MM.1S (cell line): Measurements from ENCODE around the gene VLDLR.

Experiments
- DNase-seq: peaks from one replicate; pipeline ENCODE4 v3.0.0-alpha.2; 2015
- H2AFZ ChIP-seq: fragments of 300-600 bp; sonication (generic); 2 replicates; pipeline ENCODE4 v1.6.0; 2016; ENCODE audit warnings: antibody characterized with exemption, low read length
- H3F3A ChIP-seq: fragments of 300-600 bp; sonication (generic); 2 replicates; pipeline ENCODE4 v1.6.1; 2016; ENCODE audit warnings: mild to moderate bottlenecking, antibody characterized with exemption, low read length, moderate library complexity, mixed read lengths; ENCODE audit not compliant: insufficient read depth
- H3K27ac ChIP-seq: fragments of 300-600 bp; sonication (generic); 2 replicates; pipeline ENCODE4 v1.5.1; 2016; ENCODE audit warnings: mild to moderate bottlenecking, low read length
- H3K27me3 ChIP-seq: fragments of 300-600 bp; sonication (generic); replicated peaks from 2 replicates; pipeline ENCODE4 v1.6.0; 2016; ENCODE audit warnings: low read length; ENCODE audit not compliant: insufficient read depth
- H3K36me3 ChIP-seq: fragments of 300-600 bp; sonication (generic); replicated peaks from 2 replicates; pipeline ENCODE4 v1.6.1; 2016; ENCODE audit warnings: mild to moderate bottlenecking, low read length, mixed read lengths; ENCODE audit not compliant: insufficient read depth
- H3K4me1 ChIP-seq: fragments of 300-600 bp; sonication (generic); 2 replicates; pipeline ENCODE4 v1.6.1; 2016; ENCODE audit warnings: low read length, mixed read lengths
- H3K4me2 ChIP-seq: fragments of 300-600 bp; sonication (generic); 2 replicates; pipeline ENCODE4 v1.6.0; 2016; ENCODE audit warnings: low read depth, low read length
- H3K4me3 ChIP-seq: fragments of 300-600 bp; sonication (generic); 2 replicates; pipeline ENCODE4 v1.5.1; 2016; ENCODE audit warnings: low read length, mixed read lengths
- H3K79me2 ChIP-seq: fragments of 300-600 bp; sonication (generic); 2 replicates; pipeline ENCODE4 v1.6.1; 2016; ENCODE audit warnings: mixed run types, low read length, mixed read lengths
- H3K9ac ChIP-seq: fragments of 300-600 bp; sonication (generic); 2 replicates; pipeline ENCODE4 v1.6.1; 2016; ENCODE audit warnings: low read length, mixed read lengths
- H3K9me2 ChIP-seq: fragments of 300-600 bp; sonication (generic); replicated peaks from 2 replicates; pipeline ENCODE4 v1.6.1; 2016; ENCODE audit warnings: mild to moderate bottlenecking, low read length, mixed read lengths; ENCODE audit not compliant: insufficient read depth
- H3K9me3 ChIP-seq: fragments of 300-600 bp; sonication (generic); replicated peaks from 2 replicates; pipeline ENCODE4 v1.6.1; 2016; ENCODE audit warnings: mild to moderate bottlenecking, low read length, mixed read lengths; ENCODE audit not compliant: insufficient read depth
- H4K20me1 ChIP-seq: fragments of 300-600 bp; sonication (generic); 2 replicates; pipeline ENCODE4 v1.6.1; 2016; ENCODE audit warnings: mild to moderate bottlenecking, low read length, moderate library complexity, mixed read lengths; ENCODE audit not compliant: insufficient read depth
- EZH2 ChIP-seq: fragments of 300-600 bp; sonication (generic); optimal IDR thresholded peaks from 2 replicates; pipeline ENCODE3; 2017; ENCODE audit warnings: low read depth, mild to moderate bottlenecking, antibody characterized with exemption, low read length, mixed read lengths
- EZH2phosphoT487 ChIP-seq: fragments of 300-600 bp; sonication (generic); IDR thresholded peaks from 2 replicates; pipeline ENCODE4 v1.6.1; 2018; ENCODE audit warnings: antibody characterized with exemption, low read length
- TF ChIP-seq, protein P1 (sequence below): fragments of 300-600 bp; sonication (generic); IDR thresholded peaks from 2 replicates; pipeline ENCODE4 v1.5.1; 2016; ENCODE audit warnings: antibody characterized with exemption, low read length, mixed read lengths

The VLDLR gene

GRCh38 chr9:2620919-2621721 is 467 bp upstream of the VLDLR start:
- Histone ChIP-seq H3K27ac (no peak overlapping the region), H3K9me3 (no peaks in the 10 kb centered on the region), H2AFZ (peak overlapping the region; percentile 56), H3F3A (no peaks in the 10 kb centered on the region), H4K20me1 (no peaks in the 10 kb centered on the region), H3K4me1 (0 out of 2 replicates have a peak, but pooled peaks cover 4% of the 10 kb centered on the region), H3K4me2 (peak overlapping the region; percentile 81), H3K27me3 (no peaks in the 10 kb centered on the region), H3K9ac (no peak overlapping the region; the same call in 1 of the 2 replicates), H3K4me3 (peak overlapping the region; percentile 70; the same call in 1 of the 2 replicates), H3K36me3 (no peaks in the 10 kb centered on the region), H3K9me2 (no peaks in the 10 kb centered on the region), H3K79me2 (no peaks in the 10 kb centered on the region)
- peak; percentile 8 for DNase-seq
- no peak for TF ChIP-seq EZH2
- no peak for TF ChIP-seq EZH2phosphoT487
- TF ChIP-seq, protein P1, sequence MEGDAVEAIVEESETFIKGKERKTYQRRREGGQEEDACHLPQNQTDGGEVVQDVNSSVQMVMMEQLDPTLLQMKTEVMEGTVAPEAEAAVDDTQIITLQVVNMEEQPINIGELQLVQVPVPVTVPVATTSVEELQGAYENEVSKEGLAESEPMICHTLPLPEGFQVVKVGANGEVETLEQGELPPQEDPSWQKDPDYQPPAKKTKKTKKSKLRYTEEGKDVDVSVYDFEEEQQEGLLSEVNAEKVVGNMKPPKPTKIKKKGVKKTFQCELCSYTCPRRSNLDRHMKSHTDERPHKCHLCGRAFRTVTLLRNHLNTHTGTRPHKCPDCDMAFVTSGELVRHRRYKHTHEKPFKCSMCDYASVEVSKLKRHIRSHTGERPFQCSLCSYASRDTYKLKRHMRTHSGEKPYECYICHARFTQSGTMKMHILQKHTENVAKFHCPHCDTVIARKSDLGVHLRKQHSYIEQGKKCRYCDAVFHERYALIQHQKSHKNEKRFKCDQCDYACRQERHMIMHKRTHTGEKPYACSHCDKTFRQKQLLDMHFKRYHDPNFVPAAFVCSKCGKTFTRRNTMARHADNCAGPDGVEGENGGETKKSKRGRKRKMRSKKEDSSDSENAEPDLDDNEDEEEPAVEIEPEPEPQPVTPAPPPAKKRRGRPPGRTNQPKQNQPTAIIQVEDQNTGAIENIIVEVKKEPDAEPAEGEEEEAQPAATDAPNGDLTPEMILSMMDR: no peak

DNA sequence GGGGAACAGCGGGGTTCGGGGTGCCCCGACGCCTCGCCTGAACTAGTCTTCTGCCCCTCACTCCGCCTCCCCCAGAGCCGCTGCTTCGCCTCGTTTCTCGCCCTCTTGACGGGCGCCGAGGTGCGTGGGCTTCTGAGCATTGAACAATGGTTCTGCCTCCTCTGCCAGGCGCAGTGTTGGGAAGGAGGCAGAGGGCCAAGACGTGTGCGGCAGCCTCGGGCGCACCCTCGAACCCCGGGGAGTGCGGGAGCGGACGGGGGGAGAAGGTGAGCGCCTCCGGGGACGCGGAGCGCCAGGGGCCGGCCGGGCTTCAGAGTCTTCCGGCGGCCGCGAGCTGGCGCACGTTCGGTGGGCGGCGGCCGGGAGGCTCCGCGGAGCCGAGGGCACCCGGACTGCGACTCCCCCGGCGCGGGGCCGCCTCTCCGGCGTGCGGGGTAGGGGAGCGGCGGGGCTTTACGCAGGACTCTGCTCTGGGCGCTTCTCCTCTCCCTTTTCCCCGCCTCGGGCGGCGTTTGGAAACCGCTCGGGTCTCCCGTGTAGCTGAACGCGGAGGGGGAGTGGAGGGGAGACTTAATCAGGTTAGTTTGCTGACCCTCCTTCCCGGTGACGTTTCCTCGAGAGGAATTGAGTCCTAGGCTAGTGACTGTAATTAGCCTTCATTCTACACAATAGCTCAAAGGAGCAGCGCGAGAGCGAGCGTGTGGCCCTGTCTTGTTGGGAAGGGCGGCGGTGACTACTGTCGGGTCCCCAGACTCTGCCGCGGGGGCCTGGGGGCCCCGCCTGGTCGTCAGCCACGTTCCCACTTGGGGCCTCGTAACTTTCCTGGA is 1.1 kb downstream of the VLDLR start:
- Histone ChIP-seq H3K79me2 (no peaks in the 10 kb centered on the region), H3K4me2 (peak overlapping the region; percentile 81), H3K27me3 (no peaks in the 10 kb centered on the region), H4K20me1 (no peaks in the 10 kb centered on the region), H3K9me2 (no peaks in the 10 kb centered on the region), H2AFZ (peak overlapping the region; percentile 72), H3K36me3 (no peaks in the 10 kb centered on the region), H3F3A (no peaks in the 10 kb centered on the region), H3K4me1 (0 out of 2 replicates have a peak, but pooled peaks cover 4% of the 10 kb centered on the region), H3K4me3 (peak overlapping the region; percentile 70), H3K9me3 (no peaks in the 10 kb centered on the region), H3K27ac (no peak overlapping the region), H3K9ac (peak overlapping the region; percentile 13; the same call in 1 of the 2 replicates)
- TF ChIP-seq EZH2phosphoT487: no peak
- TF ChIP-seq, protein P1: no peak
- no peak for TF ChIP-seq EZH2
- no peak for DNase-seq

- H3K9ac ChIP-seq: no peak overlapping the region
- DNase-seq: no peak
- no peaks in the 10 kb centered on the region for H3F3A ChIP-seq
- no peak for TF ChIP-seq EZH2
- no peak for TF ChIP-seq EZH2phosphoT487
- TF ChIP-seq, protein P1: no peak
- no peaks in the 10 kb centered on the region for H4K20me1 ChIP-seq
- H3K9me3 ChIP-seq: no peaks in the 10 kb centered on the region
- H3K4me3 ChIP-seq: peak overlapping the region; percentile 70; the same call in 1 of the 2 replicates
- no peaks in the 10 kb centered on the region for H3K27me3 ChIP-seq
- H3K36me3 ChIP-seq: no peaks in the 10 kb centered on the region
- H3K27ac ChIP-seq: no peak overlapping the region
- no peak overlapping the region for H2AFZ ChIP-seq
- H3K4me2 ChIP-seq: peak overlapping the region; percentile 81; the same call in 1 of the 2 replicates
- H3K79me2 ChIP-seq: no peaks in the 10 kb centered on the region
- H3K4me1 ChIP-seq: 0 out of 2 replicates have a peak, but pooled peaks cover 4% of the 10 kb centered on the region
- H3K9me2 ChIP-seq: no peaks in the 10 kb centered on the region
These were observed 1.9 kb downstream of the VLDLR start for GRCh38 chr9:2623288-2624050.
